ENCODE data around the gene CCDC183.

CCDC183 gene

GRCh38 chr9:136850866-136851775, 55.0 kb downstream of the CCDC183 start:
- no peak for DNase-seq

GRCh38 chr9:136851941-136852663, 56.0 kb downstream of the CCDC183 start, which contains the start of gene MAMDC4:
Gene MAMDC4 (plus strand): TSS chr9:136852346. CDS start chr9:136852417, 71 bp downstream.
- no peak for DNase-seq

- DNase-seq, result no peak
Observed at GRCh38 chr9:136852664-136853595, 56.8 kb downstream of the CCDC183 start.

GRCh38 chr9:136853596-136854112, 57.5 kb downstream of the CCDC183 start:
- DNase-seq, result no peak

- DNase-seq, result no peak
Observed at GRCh38 chr9:136854113-136854841, 58.1 kb downstream of the CCDC183 start.

- DNase-seq, result no peak
Observed at GRCh38 chr9:136854842-136855460, 58.8 kb downstream of the CCDC183 start.

- DNase-seq, result no peak
Observed at GRCh38 chr9:136855461-136856078, 59.4 kb downstream of the CCDC183 start.

- DNase-seq, result no peak
Observed at GRCh38 chr9:136856079-136856476, 59.9 kb downstream of the CCDC183 start.

- no peak for DNase-seq
Observed at GRCh38 chr9:136856541-136857141, 60.5 kb downstream of the CCDC183 start.

GRCh38 chr9:136857166-136857565, 61.0 kb downstream of the CCDC183 start:
- DNase-seq, result no peak

Measured in activated gamma-delta T cell (primary cell).